ENCODE results near the gene ANAPC2.
A peak's percentile ranks its signal among the peaks of the same experiment; 100 is the strongest.

ANAPC2 gene

GRCh38 chr9:137189297-137190295 is 1.2 kb upstream of the ANAPC2 start:
- TF ChIP-seq, protein P1, sequence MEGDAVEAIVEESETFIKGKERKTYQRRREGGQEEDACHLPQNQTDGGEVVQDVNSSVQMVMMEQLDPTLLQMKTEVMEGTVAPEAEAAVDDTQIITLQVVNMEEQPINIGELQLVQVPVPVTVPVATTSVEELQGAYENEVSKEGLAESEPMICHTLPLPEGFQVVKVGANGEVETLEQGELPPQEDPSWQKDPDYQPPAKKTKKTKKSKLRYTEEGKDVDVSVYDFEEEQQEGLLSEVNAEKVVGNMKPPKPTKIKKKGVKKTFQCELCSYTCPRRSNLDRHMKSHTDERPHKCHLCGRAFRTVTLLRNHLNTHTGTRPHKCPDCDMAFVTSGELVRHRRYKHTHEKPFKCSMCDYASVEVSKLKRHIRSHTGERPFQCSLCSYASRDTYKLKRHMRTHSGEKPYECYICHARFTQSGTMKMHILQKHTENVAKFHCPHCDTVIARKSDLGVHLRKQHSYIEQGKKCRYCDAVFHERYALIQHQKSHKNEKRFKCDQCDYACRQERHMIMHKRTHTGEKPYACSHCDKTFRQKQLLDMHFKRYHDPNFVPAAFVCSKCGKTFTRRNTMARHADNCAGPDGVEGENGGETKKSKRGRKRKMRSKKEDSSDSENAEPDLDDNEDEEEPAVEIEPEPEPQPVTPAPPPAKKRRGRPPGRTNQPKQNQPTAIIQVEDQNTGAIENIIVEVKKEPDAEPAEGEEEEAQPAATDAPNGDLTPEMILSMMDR (IDR thresholded peaks at IDR 0.05; ENCODE audit: insufficient read depth, low read depth, low read length, missing control alignments) = no peak
- peak overlapping the region; percentile 94 for H3K4me3 ChIP-seq (ENCODE audit: low read length)
- no peak for DNase-seq (ENCODE audit: low read depth)

DNA sequence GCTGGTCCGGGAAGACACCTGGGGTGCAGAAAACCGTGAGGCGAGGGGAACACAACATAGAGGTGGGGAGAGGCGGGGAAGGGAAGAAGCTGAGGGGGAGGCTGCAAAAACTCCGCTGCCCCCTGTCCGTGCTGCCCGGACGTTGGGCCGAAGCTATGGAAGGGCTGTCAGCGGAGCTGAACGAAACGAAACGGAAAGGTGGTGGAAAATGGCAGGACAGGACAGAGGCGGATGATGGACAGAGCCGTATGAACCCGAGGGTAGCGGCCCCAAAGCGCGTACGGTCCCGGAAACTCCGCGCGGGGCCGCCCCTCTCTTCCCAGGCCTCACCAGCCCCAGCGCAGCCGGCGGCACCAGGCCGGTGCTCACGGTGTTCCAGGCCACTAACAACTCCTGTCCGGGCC is 272 bp downstream of the ANAPC2 start:
- no peak for DNase-seq (ENCODE audit: low read depth)
- TF ChIP-seq, protein P1 (IDR thresholded peaks at IDR 0.05; ENCODE audit: insufficient read depth, low read depth, low read length, missing control alignments) = no peak
- H3K4me3 ChIP-seq (ENCODE audit: low read length) = peak overlapping the region; percentile 94

DNA sequence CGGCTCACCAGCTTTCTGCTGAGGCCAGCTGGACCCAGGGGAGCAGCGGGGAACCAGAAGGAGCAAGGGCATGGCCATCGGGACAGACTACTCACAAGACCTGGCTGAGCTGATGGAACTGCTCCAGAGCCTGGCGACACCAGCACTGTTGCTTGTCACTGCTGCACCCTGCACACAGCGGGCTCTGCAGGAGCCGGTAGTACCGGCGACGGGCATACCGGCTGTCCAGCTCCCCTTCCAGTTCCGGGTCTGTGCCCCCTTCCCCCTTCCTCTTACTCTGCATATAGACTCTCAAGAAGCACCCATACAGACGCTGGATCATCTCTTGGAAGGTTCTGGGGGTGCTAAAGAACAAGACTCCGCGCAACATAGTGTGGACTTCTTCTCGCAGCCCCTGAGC is 974 bp downstream of the ANAPC2 start:
- DNase-seq (ENCODE audit: low read depth) = no peak
- TF ChIP-seq, protein P1 (IDR thresholded peaks at IDR 0.05; ENCODE audit: insufficient read depth, low read depth, low read length, missing control alignments) = no peak
- peak overlapping the region; percentile 94 for H3K4me3 ChIP-seq (ENCODE audit: low read length)

- DNase-seq (ENCODE audit: low read depth) = no peak
- H3K4me3 ChIP-seq (ENCODE audit: low read length) = no peak overlapping the region
- TF ChIP-seq, protein P1 (IDR thresholded peaks at IDR 0.05; ENCODE audit: insufficient read depth, low read depth, low read length, missing control alignments) = no peak
Observed at GRCh38 chr9:137186385-137186784, 2.0 kb downstream of the ANAPC2 start.

DNA sequence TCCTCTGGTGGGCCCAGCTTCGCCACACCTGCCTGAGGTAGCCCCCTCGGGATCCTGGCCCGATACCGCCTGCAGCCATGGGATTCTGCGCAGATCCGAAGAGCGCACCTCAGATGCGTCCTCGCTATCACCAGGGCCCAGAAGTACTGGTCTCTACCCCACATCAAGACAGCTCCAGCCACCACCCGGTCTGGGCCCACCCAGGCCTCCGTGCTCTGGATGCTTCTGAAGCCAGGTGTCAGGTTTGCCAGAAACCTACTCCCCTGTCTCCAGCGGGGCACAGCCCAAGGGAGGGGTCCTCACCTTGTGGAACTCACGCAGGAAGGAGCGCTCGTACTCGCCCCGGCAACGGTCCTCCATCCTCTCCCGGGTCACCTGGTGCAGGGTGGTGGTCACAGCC is 2.4 kb downstream of the ANAPC2 start:
- H3K4me3 ChIP-seq (ENCODE audit: low read length) = no peak overlapping the region
- TF ChIP-seq, protein P1 (IDR thresholded peaks at IDR 0.05; ENCODE audit: insufficient read depth, low read depth, low read length, missing control alignments) = no peak
- DNase-seq (ENCODE audit: low read depth) = no peak

- no peak for DNase-seq (ENCODE audit: low read depth)
- no peak overlapping the region for H3K4me3 ChIP-seq (ENCODE audit: low read length)
- TF ChIP-seq, protein P1 (IDR thresholded peaks at IDR 0.05; ENCODE audit: insufficient read depth, low read depth, low read length, missing control alignments) = no peak
Observed at GRCh38 chr9:137184881-137185660, 3.3 kb downstream of the ANAPC2 start.
